Occipital lobe (tissue), 2 donors: ENCODE data around the gene FSD1. TPM values are rescaled to one million over a fixed set of nuclear protein-coding genes. Genes with fewer than 3 reads are reported as not detected.
"Not testable (repeated sequence)": the region's sequence is repeated elsewhere in the genome, so short reads cannot be mapped to it uniquely, and the experiment has no call there.

Source experiments
- DNase-seq: peaks from one replicate; lab custom pipeline; 2025; lab: John Stamatoyannopoulos, UW
- total RNA-seq: library from RNA; depleted of rRNA; stranded (reverse); fragments of >200 nt; gene quantifications from one replicate; pipeline ENCODE4 v1.2.3, GENCODE V29; 2014

Gene FSD1
- total RNA-seq, 1 donor from 2014 or later: 28.4 TPM

DNA sequence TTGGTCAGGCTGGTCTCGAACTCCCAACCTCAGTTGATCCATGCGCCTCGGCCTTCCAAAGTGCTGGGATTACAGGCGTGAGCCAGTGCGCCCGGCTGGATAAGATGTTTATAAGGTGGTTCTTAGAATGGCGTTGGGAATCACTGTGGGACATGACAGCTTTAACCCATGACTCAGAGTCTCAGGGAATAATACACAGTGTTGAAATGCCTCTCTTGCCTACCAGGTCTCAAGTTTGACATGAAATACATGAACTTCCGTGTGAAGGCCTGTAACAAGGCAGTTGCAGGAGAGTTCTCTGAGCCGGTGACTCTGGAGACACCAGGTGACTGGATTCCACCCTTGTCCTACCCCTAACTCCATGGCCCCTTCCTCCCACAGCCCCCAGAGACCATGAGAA lies 12.6 kb downstream of the FSD1 start:
- DNase-seq: no peak

DNA sequence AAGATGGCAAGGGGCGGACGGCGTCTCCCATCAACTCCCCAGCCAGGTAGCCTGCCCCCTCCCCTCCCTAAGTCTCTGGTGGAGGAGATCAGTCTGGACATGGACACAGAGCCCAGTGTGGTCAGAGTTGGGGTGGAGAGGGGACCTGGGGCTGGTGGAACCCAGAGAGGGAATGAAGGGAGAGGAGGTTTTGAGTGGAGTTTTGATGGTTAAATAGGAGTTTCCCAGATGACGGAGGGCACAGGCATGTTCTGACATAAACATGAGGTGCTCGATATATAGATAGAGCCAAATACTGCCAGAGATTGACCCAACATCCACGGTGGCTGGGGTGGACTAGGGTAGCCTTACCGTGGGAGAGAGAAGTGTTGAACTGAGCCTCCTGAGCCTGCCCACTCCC lies 14.1 kb downstream of the FSD1 start:
- no peak for DNase-seq

DNA sequence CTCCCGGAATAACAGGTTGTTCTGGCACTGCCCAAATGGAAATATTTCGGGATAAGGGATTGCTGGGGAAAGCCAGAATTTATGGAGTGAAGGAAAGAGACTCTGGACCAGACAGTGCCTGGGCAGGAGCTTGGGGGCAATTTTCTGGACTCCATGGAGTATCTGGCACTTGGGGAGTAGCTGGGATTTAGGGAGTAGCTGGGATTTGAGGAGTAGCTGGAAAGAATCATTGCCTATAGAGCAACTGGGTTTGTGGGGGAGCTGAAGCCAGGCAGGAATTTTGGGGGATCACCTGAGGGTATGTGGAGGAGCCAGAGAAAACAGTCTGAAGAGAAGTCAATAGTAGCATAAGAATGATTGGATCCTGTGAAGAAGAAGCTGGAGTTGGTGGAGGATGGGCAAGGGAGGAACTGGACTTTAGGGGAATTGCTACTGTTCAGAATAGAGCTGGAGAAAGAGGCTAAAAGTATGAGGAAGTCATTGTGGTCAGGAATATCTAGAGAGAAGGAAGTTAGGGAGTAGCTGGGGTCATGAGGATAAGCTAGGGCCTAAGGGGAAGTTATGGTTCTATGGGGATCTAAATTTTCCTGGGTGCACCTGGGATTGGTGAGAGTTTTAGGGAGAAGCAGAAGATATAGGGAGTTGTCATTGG lies 14.8 kb downstream of the FSD1 start:
- DNase-seq: no peak

DNA sequence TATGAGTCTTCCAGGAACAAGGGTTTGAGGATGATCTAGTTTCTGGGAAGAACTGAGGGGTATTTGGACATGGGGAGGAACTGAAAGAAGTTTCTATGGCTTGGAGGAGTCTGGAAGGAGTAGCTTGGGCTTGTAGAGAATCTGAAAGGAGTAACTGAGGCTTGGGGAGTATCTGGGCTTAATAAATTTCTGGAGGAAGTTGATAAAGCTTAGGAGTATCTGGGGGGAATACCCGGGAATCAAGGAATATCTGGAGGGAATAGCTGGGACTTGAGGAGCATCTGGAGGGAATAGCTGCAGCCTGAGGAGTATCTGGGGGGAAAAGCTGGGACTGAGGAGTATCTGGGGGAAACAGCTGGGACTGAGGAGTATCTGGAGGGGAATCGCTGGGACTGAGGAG lies 16.0 kb downstream of the FSD1 start:
- no peak for DNase-seq

DNA sequence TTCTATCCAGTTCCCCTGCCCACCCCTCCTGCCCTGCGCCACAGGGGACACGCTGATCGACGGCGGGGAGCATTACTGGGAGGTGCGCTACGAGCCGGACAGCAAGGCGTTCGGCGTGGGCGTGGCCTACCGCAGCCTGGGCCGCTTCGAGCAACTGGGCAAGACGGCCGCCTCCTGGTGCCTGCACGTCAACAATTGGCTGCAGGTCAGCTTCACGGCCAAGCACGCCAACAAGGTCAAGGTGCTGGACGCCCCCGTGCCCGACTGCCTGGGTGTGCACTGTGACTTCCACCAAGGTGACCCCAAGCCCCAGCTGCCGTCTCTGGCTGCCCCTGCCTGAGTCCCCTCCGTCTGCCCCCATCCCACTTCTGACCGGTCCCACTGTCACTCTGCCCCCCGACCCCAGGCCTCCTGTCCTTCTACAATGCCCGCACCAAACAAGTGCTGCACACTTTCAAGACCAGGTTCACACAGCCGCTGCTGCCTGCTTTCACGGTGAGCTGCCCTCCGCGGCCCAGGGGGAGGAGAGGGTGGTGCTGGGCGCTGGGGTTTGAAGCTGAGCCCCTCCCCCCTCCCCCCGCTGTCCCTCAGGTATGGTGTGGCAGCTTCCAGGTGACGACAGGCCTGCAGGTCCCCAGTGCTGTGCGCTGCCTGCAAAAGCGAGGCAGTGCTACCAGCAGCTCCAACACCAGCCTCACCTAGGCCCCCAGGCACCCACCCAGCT lies 18.7 kb downstream of the FSD1 start:
- DNase-seq: no peak

DNA sequence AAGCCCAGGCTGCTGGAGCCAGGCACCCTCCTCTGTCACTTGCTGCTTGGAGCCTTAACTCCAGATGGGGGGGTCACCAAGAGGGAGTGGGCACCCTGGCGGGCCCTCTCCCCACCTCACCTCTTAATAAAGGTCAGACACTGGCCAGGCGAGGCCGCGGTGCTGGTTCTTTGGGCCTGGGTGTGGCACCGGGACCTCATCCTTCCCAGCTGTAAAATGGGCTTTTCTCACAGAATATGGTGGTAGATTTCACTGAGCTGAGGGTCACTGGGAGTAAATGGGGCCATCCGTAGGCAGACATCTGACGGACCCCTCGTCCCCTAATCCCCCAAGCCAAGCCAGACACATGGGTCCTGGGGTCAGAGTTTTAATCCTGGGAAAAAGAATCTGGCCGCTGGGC lies 19.3 kb downstream of the FSD1 start:
- DNase-seq: no peak

DNA sequence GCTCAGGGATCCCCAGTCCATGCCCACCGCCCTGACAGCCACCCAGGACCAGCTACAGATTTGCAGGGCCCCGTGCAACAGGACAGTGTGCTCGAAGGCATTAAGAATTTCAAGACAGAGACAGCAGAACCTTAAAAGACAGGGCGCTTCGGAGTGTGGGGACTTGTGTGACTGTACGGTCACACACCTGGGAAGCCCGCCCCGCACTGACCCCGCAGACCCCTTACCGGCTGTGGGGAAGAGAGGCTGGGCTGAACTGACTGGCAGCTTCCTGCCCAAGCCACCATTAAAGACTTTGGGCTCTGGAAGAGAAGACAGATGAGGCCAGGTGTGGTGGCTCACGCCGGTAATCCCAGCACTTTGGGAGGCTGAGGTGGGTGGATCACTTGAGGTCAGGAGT lies 19.8 kb downstream of the FSD1 start:
- no peak for DNase-seq

DNA sequence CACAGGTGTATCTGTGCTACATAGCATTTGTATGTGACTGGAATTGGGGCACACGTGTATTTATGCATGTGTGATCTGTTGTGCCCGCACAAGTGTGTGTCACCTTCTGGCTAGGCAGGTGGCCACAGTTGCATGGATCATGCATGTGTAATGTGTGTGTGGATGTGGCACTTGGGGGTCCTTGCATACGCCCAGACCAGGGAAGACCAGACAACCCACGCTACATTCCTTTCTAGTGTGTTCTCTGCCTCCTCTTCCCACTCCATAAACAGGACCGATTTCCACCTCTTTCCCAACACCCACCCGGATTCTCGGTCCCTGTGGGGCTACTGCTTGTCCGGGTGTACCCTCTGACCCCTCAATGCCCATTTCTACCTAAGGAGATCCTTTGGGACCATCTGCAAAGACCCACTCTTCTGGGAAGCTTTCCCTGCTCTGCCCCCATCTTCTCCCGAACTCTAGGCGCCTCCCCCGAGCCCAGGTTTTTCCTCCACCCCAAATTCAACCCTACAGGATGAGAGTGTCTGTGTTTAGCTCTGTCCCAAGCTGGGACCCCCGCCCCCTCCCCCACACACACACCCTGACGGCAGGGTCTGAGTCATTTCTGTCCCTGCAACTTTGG lies 21.9 kb downstream of the FSD1 start:
- no peak for DNase-seq

DNA sequence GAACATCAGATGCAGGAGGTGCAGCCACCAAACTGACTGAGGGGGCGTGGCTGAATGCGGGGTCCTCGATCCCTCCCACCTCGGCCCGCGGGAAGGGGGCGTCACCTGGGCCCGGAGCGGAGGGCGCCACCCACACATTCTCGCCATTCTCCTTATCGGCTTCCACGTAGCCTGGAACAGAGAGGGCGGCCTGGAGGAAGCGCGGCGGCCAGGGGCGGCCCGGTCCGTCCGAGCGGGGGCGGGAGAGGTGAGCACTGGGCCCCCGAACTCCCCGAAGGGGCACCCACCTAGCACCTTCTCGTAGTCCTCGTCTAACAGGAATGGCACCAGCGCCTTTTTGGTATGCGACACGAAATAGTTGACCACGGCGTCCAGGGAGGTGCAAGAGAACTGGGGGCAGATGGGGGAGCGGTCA lies 22.4 kb downstream of the FSD1 start:
- DNase-seq: no peak

DNA sequence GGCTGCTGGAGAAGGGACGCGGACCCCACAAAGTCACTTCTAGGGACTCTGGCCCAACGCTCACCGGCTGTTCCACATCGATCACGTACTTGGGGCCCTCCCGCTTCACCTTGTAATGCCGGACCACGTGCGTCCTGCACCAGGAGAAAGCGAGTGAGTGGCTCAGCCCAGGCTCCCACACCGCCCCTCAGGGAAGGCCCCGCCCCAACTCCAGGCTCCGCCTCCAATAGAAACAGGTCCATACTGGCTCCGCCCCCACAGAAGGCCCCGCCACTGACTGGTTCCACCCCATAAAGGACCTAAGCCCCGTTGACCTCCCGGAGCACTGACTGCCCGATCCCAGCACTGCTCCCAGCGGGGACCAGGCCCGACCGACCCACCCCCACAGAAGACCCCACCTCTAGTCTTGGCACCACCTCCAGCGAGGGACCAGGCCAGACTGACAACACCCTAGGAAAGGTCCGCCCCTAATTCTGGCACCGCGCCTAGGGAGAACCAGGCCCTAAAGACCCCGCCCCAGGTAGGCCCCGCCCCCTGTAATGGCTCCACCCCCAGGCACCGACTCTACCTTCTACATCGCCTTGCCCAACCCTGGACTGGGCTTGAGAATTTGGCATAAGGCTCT lies 23.0 kb downstream of the FSD1 start:
- DNase-seq: peak; percentile 46

DNA sequence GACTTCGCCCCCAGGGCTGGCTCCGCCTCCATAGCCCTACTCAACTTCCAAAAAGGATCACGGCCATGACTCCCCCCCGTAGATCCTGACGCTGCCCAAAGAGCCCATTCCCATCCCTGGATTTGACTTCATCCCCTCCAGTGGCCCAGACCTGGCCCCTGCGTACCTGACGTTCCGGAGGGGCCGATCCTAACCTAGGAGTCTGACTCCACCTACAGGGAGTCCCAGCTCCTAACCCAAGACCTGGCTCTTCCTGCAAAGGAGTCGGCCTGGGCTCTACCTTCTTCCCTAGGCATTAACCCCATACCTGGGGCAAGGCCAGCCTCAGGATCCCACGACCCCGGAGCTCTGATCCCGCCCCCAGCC lies 23.5 kb downstream of the FSD1 start:
- DNase-seq: no peak

DNA sequence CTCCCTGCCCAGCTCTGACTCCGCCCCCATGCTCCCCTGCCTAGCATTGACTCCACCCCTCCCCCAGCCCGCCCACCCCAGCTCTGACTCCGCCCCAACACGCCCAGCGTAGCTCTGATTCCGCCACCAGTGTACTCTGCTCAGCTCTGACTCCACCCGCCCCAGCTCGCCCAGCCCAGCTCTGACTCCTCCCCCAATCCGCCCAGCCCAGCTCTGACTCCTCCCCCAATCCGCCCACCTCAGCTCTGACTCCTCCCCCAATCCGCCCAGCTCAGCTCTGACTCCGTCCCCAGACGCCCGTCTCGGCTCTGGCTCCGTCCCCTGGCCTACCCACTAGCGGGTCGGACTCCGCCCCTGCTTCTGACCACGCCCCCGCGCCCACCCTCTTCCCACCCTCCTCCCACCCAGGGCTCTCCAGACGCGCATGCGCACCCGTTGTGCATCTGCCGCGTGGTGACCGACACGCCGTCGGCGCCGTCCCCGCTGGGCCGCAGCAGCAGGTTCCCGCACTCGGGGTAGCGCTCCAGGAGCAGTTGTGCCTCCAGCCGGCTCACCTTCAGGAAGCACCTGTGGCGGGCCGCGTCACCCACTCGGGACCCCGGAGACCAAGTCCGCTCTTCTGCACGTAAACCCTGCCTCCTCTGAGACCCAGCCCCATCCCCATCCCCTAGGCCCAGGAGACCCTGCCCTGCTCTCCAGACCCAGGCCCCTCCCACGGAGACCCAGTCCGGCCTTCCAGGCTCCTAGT lies 24.0 kb downstream of the FSD1 start:
- DNase-seq: peak; percentile 96

DNA sequence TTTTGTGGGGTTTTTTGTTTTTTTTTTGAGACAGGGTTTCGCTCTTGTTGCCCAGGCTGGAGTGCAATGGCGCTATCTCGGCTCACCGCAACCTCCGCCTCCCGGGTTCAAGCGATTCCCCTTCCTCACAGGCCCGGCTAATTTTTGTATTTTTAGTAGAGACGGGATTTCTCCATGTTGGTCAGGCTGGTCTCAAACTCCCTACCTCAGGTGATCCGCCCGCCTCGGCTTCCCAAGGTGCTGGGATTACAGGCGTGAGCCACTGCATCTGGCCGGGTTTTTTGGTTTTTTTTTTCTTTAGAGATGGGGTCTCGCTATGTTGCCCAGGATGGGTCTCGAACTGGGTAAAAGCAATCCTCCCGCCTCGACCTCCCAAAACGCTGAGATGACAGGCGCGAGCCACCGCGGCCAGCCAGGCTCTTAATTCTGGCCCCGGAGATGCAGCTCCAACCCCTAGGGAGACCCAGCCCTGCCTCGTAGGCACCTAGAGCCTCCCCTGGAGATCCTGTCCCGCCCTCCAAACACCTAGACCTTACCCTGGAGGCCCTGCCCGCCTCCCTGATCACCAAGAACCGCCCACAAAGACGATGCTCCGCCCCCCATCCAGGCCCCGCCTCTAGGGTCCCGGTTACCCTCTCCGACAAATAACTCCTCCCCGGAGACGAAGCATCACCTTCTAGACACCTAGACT lies 24.7 kb downstream of the FSD1 start:
- not testable (repeated sequence) for DNase-seq

DNA sequence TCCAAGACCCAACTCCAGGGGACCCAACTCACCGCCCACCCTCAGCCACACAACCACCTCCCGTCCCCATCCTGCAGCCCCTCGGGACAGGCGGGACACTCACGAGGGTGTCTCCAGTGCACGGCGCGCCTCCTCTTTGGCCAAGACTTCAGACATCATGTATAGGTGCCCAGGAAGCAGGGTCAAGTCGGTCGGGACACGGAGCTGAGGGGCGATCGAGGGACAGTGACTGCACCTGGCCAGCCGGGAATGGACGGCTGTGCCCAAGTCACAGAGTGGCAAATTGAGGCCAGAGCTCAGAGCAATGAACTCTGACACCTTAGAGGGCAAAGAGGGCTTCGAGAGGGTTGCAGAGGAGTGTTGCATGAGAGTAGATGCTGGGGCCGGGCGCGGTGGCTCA lies 25.5 kb downstream of the FSD1 start:
- no peak for DNase-seq

DNA sequence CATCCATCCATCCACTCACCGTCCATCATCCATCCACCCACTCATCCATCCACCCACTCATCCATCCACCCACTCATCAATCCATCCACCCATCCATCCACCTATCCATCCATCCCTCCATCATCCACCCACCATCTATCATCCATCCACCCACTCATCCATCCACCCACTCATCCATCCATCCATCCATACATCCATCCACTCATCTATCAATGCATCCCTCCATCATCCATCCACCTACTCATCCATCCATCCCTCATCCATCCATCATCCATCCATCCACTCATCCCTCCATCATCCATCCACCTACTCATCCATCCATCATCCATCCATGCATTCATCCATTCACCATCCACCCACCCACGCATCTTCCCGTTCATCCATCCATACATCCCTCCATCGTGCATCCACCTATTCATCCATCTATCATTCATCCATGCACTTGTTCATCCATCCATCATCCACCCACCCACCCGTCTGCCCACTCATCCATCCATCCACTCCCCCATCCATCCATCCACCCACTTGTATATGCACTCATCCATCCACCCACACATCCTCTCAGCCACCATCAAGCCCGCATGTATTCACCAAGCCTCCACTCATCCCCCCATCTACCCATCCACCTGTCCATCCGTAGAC lies 30.7 kb downstream of the FSD1 start:
- no peak for DNase-seq

DNA sequence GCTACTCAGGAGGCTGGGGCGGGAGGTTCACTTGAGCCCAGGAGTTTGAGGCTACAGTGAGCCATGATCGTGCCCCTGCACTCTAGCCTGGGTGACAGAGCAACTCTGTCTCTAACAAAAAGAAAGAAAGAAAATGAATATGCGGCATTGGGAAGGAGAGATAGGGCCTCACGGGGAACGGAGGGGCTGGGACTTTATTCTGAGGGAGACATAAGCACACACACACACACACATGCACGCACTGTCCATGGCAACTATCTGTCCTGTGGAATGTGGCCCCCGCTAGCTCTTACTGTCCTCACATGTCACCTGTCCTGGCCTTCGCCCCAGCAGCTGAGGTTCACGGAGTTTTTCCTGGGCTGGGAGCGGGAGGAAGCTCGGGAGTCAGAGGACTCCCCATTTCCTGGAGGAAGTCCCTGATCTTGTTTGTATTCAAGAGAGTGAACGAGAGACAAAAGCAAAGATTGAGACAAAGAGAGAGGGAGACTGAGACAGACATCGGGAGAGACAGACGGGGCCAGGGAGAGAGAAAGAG lies 33.6 kb downstream of the FSD1 start:
- DNase-seq: no peak

DNA sequence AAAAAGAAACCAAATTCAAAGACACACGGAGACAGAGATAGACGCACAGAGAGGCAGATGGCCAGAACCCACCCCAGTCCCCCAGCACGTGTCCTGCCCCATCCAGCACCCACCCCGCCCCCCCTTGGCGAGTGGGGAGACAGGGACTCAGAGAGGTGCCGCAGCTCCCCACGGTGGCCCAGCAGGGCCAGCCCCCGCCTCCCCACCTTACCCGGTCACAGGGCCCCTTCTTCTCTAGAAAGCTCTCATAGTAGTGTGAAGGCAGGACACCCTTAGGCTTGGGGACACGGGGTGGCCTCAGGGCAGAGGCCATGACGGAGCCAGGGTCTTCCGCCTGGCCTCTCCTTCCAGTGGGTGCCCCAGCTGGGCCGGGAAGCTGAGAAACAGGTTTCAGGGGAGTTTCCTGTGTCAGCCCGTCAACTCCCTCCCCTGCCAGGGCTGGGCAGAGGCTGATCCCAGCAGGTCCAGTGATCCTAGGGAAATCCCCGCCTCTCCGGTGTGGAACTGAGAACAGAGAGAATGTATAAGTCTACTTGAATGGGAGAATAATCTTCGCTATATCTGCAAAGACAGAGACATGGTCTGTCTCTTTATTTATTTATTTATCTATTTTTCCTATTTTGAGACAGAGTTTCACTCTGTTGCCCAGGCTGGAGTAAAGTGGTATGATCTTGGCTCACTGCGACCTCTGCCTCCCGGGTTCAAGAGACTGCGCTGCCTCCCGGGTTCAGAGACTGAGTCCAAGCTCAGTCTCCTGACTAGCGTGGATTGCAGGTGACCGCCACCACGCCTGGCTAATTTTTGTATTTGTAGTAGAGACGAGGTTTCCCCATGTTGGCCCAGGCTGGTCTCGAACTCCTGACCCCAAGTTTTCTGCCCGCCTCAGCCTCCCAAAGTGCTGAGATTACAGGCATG lies 34.3 kb downstream of the FSD1 start, which contains the start of gene STAP2:
TSS of gene STAP2 (minus strand) at position 387 of the 915 bp plus-strand sequence. CDS start at position 313, 74 bp downstream.
- no peak for DNase-seq

DNA sequence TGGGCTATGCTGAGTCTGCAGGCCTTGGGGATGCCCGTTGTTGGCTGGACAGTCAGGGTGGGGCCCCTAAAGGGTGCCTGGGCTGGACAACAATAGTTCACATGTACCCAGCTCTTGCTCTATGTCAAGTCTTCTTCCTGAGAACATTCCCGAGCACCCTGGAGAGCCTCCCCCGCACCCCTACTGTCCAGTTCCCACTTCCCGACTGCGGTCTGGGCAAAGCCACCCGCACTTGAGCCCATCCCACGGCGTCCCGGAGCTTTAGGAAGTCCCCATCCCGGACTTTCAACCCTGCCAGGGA lies 37.9 kb downstream of the FSD1 start:
- DNase-seq: no peak

DNA sequence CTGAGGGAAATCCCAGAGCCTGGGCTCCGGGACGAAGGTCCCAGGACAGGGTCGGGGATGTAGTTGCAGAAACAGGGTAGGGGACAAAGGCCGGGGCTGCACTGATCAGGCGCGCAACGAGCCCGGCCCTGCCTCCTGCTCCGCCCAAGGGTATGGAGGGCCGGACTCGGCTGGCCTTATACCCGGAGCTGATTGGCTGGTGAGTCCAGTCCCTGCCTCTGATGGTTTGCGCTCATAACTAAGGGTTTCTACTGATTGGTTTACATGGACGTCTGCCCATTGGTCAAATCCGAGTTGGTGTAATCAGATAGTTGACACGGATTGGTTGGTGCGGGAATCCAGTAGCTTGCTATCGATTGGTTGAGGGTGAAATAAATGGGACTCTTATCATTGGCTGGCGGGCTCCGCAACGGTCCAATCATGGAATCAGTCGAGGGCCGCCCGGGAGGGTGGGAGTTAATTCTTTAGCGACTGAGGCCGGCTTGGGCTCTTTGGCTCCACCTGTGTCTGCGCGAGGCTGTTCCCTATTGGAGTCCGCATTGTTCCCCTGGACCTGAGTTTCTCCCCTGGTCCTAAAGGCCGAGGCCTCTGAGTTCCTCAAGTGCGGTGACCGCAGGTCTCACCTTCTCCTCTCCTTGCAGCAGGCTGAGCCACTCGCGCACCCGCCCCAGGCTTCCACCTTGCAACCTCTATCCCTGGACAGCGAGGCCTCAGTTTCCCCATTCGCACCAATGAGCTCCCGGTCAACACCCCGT lies 38.4 kb downstream of the FSD1 start:
- peak; percentile 94 for DNase-seq
